Activated naive CD4-positive, alpha-beta T cell treated with anti-CD3 and anti-CD28 coated beads, Interleukin-2, amount 50 U/mL, for 16 hours (primary cell): Measurements from ENCODE around the gene ELAVL1.

Experiments used
- DNase-seq: peaks from one replicate; pipeline ENCODE4 v3.0.0-alpha.2; 2020

Gene ELAVL1

GRCh38 chr19:7908742-7909461, 96.5 kb downstream of the ELAVL1 start:
- DNase-seq, result no peak
